HG03135 (cell line): Measurements from ENCODE around the gene PCCA.
"Not testable (repeated sequence)": the region's sequence is repeated elsewhere in the genome, so short reads cannot be mapped to it uniquely, and the experiment has no call there.

ENCODE experiments used
- ATAC-seq: cut with Tn5 transposase; IDR thresholded peaks from one replicate; pipeline ENCODE4 v1.9.1; 2021; ENCODE audit warnings: mild to moderate bottlenecking, moderate library complexity; ENCODE audit not compliant: unreplicated experiment

PCCA gene

DNA sequence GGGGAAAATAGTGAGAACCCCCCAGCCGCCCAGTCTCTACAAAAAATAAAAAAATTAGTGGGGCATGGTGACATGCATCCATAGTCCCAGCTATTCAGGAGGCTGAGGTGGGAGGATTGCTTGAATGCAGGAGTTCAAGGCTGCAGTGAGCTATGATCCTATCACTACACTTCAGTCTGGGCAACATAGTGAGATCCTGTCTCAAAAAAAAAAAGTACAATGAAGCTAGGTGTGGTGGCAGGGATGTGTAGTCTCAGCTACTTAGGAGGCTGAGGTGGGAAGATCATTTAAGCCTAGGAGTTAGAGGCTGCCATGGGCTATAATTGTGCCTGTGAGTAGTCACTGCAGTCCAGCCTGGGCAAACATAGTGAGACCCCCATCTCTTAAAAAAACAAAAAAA is 8.9 kb downstream of the PCCA start:
- ATAC-seq: no peak

DNA sequence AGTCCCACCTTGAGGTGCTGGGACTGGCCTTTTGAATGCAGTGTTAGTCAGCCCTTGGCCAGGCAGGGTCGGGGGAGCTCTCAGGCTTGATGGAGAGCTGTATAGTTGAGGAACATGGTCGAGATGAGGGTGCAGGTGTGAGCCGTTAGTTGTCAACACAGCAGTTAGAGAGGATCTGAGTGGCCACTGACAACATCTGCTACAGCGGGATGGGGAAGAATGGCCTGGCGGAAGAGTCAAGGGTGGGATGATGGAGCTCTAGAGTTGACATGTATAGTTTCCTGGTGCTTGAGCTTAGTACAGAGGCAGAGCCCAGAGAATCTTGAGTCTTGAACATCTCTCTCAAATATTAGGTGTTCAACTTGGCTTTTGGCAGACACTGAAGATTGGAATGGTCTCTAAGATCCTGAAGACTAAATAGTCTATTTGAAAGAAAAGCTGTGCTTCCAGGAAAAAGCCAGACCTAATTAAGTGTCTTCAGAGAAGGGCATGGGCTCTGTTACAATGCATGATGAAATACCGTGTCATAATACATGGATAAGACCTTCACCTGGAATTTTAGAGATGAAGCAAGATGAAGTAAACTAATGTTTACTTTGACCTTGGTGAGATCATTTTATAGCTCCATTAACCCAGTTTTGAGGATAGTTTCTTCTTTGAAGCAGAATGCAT is 9.7 kb downstream of the PCCA start:
- no peak for ATAC-seq

DNA sequence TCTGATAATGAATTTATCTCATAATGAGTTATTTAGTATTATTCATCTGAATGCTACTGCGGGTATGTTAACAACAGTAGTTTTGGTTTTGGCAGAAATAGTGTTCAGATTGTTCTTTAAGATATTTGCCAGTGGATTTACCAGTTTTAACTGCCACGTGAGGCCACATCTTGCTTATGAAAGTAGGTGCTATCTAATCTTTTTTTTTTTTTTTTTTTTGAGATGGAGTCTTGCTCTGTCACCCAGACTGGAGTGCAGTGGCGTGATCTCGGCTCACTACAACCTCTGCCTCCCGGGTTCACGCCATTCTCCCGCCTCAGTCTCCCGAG is 10.2 kb downstream of the PCCA start:
- not testable (repeated sequence) for ATAC-seq

- no peak for ATAC-seq
Measured at GRCh38 chr13:100100115-100100879, 11.4 kb downstream of the PCCA start.

GRCh38 chr13:100102042-100102441 is 13.1 kb downstream of the PCCA start:
- no peak for ATAC-seq

DNA sequence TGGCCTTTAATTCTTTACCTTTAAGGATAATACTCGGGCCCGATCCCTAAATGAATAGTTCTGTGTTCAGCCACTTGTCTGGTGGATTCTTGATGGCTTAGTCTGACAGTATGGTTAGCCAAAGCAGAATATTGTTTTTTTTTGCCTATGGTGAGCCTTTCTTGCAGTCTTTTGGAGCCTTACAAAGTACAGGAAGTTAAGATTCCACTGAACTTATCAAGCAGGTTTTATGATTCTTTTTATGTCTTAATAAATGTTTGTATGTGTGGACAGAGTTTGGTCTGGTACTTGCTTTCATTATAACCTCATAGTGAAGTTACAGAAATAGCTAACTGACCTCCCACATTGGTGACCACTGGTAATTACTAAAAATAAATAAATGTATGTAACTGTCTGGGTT is 17.1 kb downstream of the PCCA start:
- ATAC-seq: no peak

GRCh38 chr13:100106705-100107104 is 17.8 kb downstream of the PCCA start:
- ATAC-seq: no peak

DNA sequence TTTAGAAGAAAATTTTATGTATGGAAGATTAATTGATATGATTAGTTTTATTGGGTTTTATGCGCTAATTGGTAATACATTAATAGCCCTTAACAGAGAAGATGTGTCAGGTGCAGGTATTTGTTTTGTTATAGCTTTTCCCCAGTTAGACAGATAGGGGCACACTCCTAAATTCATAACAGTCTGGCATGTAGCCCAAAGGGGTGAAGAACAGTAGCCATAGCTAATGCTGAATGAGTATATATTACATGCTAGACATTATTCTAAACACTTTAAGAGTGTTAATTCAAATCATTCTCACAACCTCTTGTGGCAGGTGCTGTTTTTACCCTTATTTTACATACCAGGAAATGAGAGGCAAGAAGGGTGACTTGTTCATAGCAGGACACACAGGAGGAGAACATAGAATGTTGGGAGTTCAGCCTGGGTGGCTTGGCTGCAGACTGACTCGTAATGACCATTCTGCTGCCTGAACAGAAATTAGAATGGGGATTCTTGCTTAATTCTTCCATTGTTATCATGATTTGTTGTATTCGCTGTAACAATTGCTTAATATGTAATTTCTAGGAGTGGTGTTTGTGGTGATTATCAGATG is 20.1 kb downstream of the PCCA start:
- ATAC-seq: peak; percentile 55

DNA sequence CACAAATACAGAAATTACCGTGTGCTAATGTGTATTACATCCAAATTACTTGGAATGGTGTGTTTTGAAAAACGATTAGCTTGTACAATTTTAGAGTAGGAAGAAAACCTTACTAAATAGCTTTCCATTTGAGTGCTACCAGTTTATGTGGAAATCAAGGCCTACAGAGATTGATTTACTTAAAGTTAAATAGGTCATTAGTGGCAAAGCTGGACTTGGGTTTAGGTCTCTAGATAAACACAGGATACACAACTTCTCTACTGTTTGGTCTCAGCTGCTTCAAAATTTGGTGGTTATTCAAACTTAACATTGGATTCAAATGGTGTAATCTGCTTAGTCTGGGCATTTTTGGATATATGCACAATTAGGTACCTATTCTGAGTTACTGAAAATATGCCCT is 21.4 kb downstream of the PCCA start:
- ATAC-seq: no peak

- no peak for ATAC-seq
Measured at GRCh38 chr13:100112186-100112838, 23.4 kb downstream of the PCCA start.

GRCh38 chr13:100115693-100116254 is 26.9 kb downstream of the PCCA start:
- peak; percentile 54 for ATAC-seq

GRCh38 chr13:100124265-100124664 is 35.4 kb downstream of the PCCA start:
- no peak for ATAC-seq

DNA sequence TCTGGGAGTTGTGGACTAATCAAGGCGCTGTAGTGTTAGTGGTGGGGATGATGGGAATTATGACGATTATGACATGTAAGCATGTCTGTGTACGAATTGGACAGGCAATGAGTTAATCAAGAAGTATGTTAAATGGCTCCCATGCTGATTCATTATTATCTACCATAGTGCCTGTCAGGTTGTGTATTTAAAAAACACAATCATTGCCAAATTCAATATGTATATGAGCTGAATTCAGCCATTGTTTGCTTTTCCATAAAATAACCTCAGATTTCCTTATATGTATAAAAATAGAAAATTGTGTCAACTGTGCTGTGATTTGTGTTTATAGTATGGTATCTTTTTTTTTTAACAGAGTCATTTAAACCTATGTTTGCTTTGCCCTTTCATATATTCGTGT is 37.1 kb downstream of the PCCA start:
- no peak for ATAC-seq

DNA sequence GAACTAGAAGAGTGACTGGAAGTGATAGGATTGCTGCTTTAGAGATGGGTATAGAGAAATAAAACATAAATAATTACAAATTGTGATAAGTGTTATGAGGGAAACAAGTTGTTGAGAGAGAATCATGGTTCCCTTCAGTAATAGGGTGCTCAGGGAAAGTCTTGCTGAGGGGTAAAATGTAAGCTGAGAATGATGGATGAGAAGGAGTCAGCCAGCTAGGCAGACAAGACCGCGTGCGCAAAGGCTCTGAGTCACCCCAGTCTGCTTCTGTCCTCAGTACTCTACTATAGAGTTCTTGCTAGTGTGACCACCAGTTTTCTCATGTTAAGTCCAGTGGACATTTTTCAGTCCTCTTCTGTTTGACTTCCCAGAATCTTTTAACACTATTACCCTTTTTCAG is 39.5 kb downstream of the PCCA start:
- ATAC-seq: no peak

DNA sequence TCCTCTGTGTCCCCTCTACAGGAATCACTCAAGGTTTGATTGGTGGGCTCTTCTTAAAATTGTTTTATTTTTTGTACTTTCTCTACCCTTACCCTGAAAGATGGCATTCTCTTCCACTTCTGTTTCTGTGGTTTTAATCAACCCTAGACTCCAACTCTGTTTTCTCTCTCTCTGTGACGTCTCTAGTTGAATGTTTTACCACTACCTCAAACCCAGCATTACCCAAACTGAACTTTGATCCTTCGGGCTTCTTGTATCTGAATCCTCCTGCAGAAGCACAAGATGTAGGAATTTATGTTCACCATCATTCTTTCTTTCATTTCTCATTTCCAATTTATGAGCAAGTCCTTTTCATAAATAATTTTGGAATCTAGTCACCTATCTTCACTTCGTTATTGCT is 39.9 kb downstream of the PCCA start:
- ATAC-seq: no peak

GRCh38 chr13:100129605-100130004 is 40.7 kb downstream of the PCCA start:
- peak; percentile 93 for ATAC-seq

- ATAC-seq: no peak
Measured at GRCh38 chr13:100130092-100130491, 41.2 kb downstream of the PCCA start.

DNA sequence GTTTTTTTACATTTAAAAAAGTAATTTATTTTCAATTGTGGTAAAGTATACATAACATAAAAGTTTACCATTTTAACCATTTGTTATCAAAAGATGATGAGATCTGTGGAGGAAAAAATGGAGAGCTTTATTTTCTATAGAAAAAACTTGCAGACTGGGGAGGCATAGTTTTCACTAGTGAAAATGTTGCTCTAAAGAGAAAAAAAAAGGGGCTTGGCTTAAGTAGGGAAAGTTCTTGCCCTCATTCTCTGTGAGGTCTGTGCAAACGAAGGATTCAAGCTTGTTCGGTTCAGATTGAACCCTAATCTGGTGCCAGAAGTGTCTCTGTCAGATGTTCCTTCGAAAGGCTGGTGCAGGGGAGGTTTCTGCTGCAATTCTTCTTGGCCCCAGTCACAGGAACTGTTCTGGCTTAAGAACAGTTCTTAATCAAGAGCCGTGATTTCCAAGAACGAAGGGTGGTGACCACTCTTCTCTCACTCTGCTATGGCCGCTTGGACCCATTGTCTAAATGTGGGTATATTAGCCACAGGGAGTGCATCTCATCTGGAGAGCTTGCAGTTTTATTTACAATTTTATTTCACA is 42.1 kb downstream of the PCCA start:
- ATAC-seq: no peak

DNA sequence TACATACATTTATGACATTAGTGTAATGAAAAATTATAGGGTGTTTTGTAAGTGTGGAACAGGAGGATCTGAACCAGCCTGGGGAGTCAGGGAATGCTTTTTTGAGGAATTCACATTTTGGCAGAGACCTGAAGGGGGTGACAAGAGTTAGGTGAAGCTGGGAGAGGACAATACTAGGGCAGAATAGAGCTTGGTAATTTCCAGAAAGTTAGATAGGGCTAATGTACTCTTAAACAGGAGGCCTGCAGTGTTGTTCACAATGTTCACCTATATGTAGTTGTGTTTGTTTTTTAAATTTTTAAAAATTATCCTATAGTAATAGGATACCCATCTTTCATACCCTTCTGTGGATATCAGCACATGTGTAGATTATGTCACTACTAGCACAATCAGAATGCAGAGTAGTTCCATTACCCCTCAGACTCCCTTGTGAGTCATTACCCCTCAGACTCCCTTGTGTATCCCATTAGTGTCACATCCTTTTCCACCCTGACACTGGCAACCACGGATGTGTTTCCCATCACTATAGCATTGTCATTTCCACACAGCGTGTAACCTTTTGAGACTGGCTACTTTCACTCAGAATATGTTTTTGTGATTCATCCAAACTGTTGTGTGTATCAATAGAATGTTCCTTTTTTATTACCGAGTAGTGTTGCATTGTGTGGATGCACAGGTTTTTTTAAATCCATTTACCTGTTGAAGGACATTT is 43.1 kb downstream of the PCCA start:
- no peak for ATAC-seq

- no peak for ATAC-seq
Measured at GRCh38 chr13:100138859-100139491, 50.1 kb downstream of the PCCA start.
